Ishikawa (cell line): ENCODE measurements around the gene PLCL2.

Experiments
- CEBPB ChIP-seq: IDR thresholded peaks from 2 replicates; pipeline ENCODE4 v1.6.1; 2012
- CREB1 ChIP-seq: IDR thresholded peaks from 2 replicates; pipeline ENCODE4 v1.6.1; 2012; ENCODE audit warnings: low read depth
- EGR1 ChIP-seq: IDR thresholded peaks from 2 replicates; pipeline ENCODE4 v1.6.1; 2012
- EP300 ChIP-seq: IDR thresholded peaks from 2 replicates; pipeline ENCODE4 v1.6.1; 2012; ENCODE audit warnings: borderline replicate concordance
- FOXM1 ChIP-seq: IDR thresholded peaks from 2 replicates; pipeline ENCODE4 v1.6.1; 2012; ENCODE audit warnings: low read depth, borderline replicate concordance
- MAX ChIP-seq: IDR thresholded peaks from 2 replicates; pipeline ENCODE4 v1.6.1; 2012
- NFIC ChIP-seq: IDR thresholded peaks from 2 replicates; pipeline ENCODE4 v1.6.1; 2012
- RAD21 ChIP-seq: IDR thresholded peaks from 2 replicates; pipeline ENCODE4 v1.6.1; 2012; ENCODE audit warnings: low read depth
- REST ChIP-seq: IDR thresholded peaks from 2 replicates; pipeline ENCODE4 v1.6.1; 2012; ENCODE audit warnings: low read depth, mild to moderate bottlenecking
- TAF1 ChIP-seq: IDR thresholded peaks from 2 replicates; pipeline ENCODE4 v1.6.1; 2012; ENCODE audit warnings: low read depth, mild to moderate bottlenecking
- TCF12 ChIP-seq: IDR thresholded peaks from 2 replicates; pipeline ENCODE4 v1.6.1; 2012; ENCODE audit warnings: low read depth
- TEAD4 ChIP-seq: IDR thresholded peaks from 2 replicates; pipeline ENCODE4 v1.6.1; 2012
- USF1 ChIP-seq: IDR thresholded peaks from 2 replicates; pipeline ENCODE4 v1.6.1; 2012
- YY1 ChIP-seq: IDR thresholded peaks from 2 replicates; pipeline ENCODE4 v1.6.1; 2012; ENCODE audit warnings: low read depth
- ZBTB7A ChIP-seq: IDR thresholded peaks from 2 replicates; pipeline ENCODE4 v1.6.1; 2012; ENCODE audit warnings: low read depth

PLCL2 gene

GRCh38 chr3:17050506-17050905 lies 165.8 kb downstream of the PLCL2 start:
- TF ChIP-seq EP300 (no peak), TEAD4 (no peak), TCF12 (no peak), ZBTB7A (no peak), REST (no peak), RAD21 (no peak), FOXM1 (no peak), USF1 (no peak)

- no peak for TF ChIP-seq TEAD4
- TF ChIP-seq RAD21 = no peak
- TF ChIP-seq FOXM1 = no peak
- no peak for TF ChIP-seq TCF12
- TF ChIP-seq EP300 = no peak
- no peak for TF ChIP-seq MAX
- no peak for TF ChIP-seq REST
- TF ChIP-seq USF1 = no peak
- TF ChIP-seq CEBPB = no peak
- no peak for TF ChIP-seq NFIC
- TF ChIP-seq ZBTB7A = no peak
- TF ChIP-seq EGR1 = no peak
- no peak for TF ChIP-seq YY1
- TF ChIP-seq TAF1 = no peak
- TF ChIP-seq CREB1 = no peak
Measured at GRCh38 chr3:17052363-17052762, 167.6 kb downstream of the PLCL2 start.

- TF ChIP-seq ZBTB7A (no peak), RAD21 (no peak), MAX (no peak), FOXM1 (no peak), CREB1 (no peak), CEBPB (no peak), USF1 (no peak), TCF12 (no peak), TAF1 (no peak), EP300 (no peak), NFIC (no peak), YY1 (no peak), REST (no peak), EGR1 (no peak)
Measured at GRCh38 chr3:17054301-17054981, 169.7 kb downstream of the PLCL2 start.

GRCh38 chr3:17054982-17055343 lies 170.2 kb downstream of the PLCL2 start:
- TF ChIP-seq TCF12 = no peak
- TF ChIP-seq TAF1 = no peak
- no peak for TF ChIP-seq TEAD4
- no peak for TF ChIP-seq MAX
- TF ChIP-seq CREB1 = no peak
- TF ChIP-seq USF1 = no peak
- no peak for TF ChIP-seq CEBPB
- no peak for TF ChIP-seq EGR1
- TF ChIP-seq ZBTB7A = no peak
- TF ChIP-seq YY1 = no peak
- no peak for TF ChIP-seq FOXM1
- TF ChIP-seq REST = no peak
- TF ChIP-seq EP300 = no peak
- TF ChIP-seq NFIC = no peak
- no peak for TF ChIP-seq RAD21
